Breast epithelium (tissue), 3 donors: ENCODE data around the gene ACACB.

Experiments used
- CTCF ChIP-seq, 3 donors: fragments of 450-650 bp; IDR thresholded peaks; one replicate each; pipeline ENCODE4 v1.5.1; 2016 to 2017; ENCODE audit warnings: antibody characterized with exemption in 3 of 3, mild to moderate bottlenecking in 3 of 3, moderate library complexity in 3 of 3
- POLR2AphosphoS5 ChIP-seq, 3 donors: sonication (generic); formaldehyde crosslinking; IDR thresholded peaks; one replicate each; pipeline ENCODE4 v1.6.1; 2017; ENCODE audit warnings: antibody characterized with exemption in 3 of 3

DNA sequence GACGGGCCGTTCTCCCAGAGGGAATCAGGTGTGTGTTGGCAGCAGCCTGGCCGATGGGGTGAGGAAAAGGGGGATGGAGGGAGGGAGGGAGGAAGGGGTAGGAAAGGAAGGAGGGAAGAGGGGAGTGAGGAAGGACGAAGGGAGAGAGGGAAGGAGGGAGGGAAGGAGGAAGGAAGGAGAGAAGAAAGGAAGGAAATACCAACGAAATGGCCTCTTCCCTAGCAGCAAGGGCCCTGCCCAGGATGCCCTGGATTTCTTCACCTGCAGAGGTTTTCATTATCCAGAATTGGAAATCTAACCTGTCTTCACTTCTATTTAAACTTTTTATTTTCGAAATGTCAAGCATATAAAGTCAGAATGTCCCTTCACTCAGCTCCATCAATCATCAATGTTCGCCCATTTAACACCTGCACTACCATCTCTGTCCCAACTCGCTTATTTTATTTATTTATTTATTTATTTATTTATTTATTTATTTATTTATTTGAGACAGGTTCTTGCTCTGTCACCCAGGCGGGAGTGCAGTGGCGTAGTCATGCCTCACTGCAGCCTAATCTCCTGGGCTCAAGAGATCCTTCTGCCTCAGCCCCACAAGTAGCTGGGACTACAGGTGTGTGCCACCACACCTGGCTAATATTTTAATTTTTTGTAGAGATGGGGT is 70.7 kb downstream of the ACACB start:
- TF ChIP-seq POLR2AphosphoS5 (IDR thresholded peaks at IDR 0.05) (no peak), CTCF (IDR thresholded peaks at IDR 0.05) (no peak)
